HEK293 (cell line): ENCODE results near the gene CYP1A1.

ENCODE experiments used
- CTCF ChIA-PET: fragments of 350-600 bp; formaldehyde crosslinking; extraction: SDS; loops from one replicate; lab custom pipeline; 2021; ENCODE audit warnings: antibody characterized with exemption; lab: Yijun Ruan, JAX
- POLR2A ChIA-PET: fragments of 300-600 bp; formaldehyde crosslinking; extraction: SDS; loops from one replicate; lab custom pipeline; 2020; ENCODE audit warnings: antibody characterized with exemption, inconsistent platforms; lab: Yijun Ruan, JAX
- H3K27ac ChIP-seq: fragments of 200-500 bp; sonication (Bioruptor generic); 2 replicates; pipeline ENCODE4 v1.5.1; 2014; ENCODE audit warnings: low read depth, low read length, control low read depth, inconsistent platforms; ENCODE audit errors: extremely low read depth
- H3K36me3 ChIP-seq, 2 experiments: fragments of 200-500 bp in 1 of 2; sonication (Bioruptor generic) in 1 of 2; 1 replicate in 1 of 2; 2 replicates in 1 of 2; pipeline ENCODE4 v1.5.1; 2014 to 2017; ENCODE audit warnings: inconsistent platforms in 2 of 2, low read length in 2 of 2; ENCODE audit not compliant: control insufficient read depth in 2 of 2, insufficient read depth in 1 of 2
- H3K4me1 ChIP-seq: fragments of 200-500 bp; sonication (Bioruptor generic); 2 replicates; pipeline ENCODE4 v1.5.1; 2014; ENCODE audit warnings: mild to moderate bottlenecking, low read length, inconsistent platforms; ENCODE audit not compliant: control insufficient read depth, insufficient read depth
- H3K4me3 ChIP-seq: 2 replicates; pipeline ENCODE4 v1.5.1; 2011; ENCODE audit warnings: low read depth, mild to moderate bottlenecking, control low read depth, low read length, moderate library complexity
- H3K9me3 ChIP-seq: fragments of 200-500 bp; sonication (Bioruptor generic); 2 replicates; pipeline ENCODE4 v1.5.1; 2014; ENCODE audit warnings: low read depth, low read length, inconsistent platforms; ENCODE audit not compliant: control insufficient read depth, insufficient read depth
- BCL11B ChIP-seq: fragments of 450-650 bp; formaldehyde crosslinking; IDR thresholded peaks from 2 replicates; pipeline ENCODE4 v1.5.1; 2016; ENCODE audit warnings: low read depth, missing biosample characterization, missing genetic modification characterization
- BCL6B ChIP-seq: fragments of 450-650 bp; formaldehyde crosslinking; IDR thresholded peaks from 2 replicates; pipeline ENCODE4 v1.5.1; 2017; ENCODE audit warnings: missing biosample characterization, missing genetic modification characterization
- KLF7 ChIP-seq: fragments of 450-650 bp; formaldehyde crosslinking; IDR thresholded peaks from 2 replicates; pipeline ENCODE4 v1.5.1; 2016; ENCODE audit warnings: missing biosample characterization, missing genetic modification characterization, borderline replicate concordance
- MZF1 ChIP-seq: fragments of 450-650 bp; formaldehyde crosslinking; IDR thresholded peaks from 2 replicates; pipeline ENCODE4 v1.5.1; 2017; ENCODE audit warnings: missing biosample characterization, missing genetic modification characterization, borderline replicate concordance
- ZBTB21 ChIP-seq: fragments of 450-650 bp; formaldehyde crosslinking; IDR thresholded peaks from 2 replicates; pipeline ENCODE4 v1.5.1; 2017; ENCODE audit warnings: missing biosample characterization, missing genetic modification characterization
- ZIC2 ChIP-seq: fragments of 450-650 bp; formaldehyde crosslinking; IDR thresholded peaks from 2 replicates; pipeline ENCODE4 v1.5.1; 2016; ENCODE audit warnings: missing biosample characterization, missing genetic modification characterization
- ZNF133 ChIP-seq: fragments of 450-650 bp; formaldehyde crosslinking; IDR thresholded peaks from 2 replicates; pipeline ENCODE4 v1.5.1; 2016; ENCODE audit warnings: missing biosample characterization, missing genetic modification characterization
- ZNF155 ChIP-seq: fragments of 450-650 bp; formaldehyde crosslinking; IDR thresholded peaks from 2 replicates; pipeline ENCODE4 v1.5.1; 2016; ENCODE audit warnings: missing biosample characterization, missing genetic modification characterization
- ZNF211 ChIP-seq: fragments of 450-650 bp; formaldehyde crosslinking; IDR thresholded peaks from 2 replicates; pipeline ENCODE4 v1.5.1; 2016; ENCODE audit warnings: low read depth, missing biosample characterization, missing genetic modification characterization
- ZNF274 ChIP-seq, 2 experiments: fragments of 200-500 bp in 1 of 2; fragments of 450-650 bp in 1 of 2; sonication (Bioruptor generic) in 1 of 2; formaldehyde crosslinking in 1 of 2; IDR thresholded peaks; 2 replicates each; pipeline versions ENCODE4 v1.5.1 to v1.6.1; 2014 to 2016; ENCODE audit warnings: borderline replicate concordance in 1 of 2, inconsistent platforms in 1 of 2, low read length in 1 of 2, missing biosample characterization in 1 of 2, missing genetic modification characterization in 1 of 2
- ZNF341 ChIP-seq: fragments of 450-650 bp; formaldehyde crosslinking; IDR thresholded peaks from 2 replicates; pipeline ENCODE4; 2016; ENCODE audit warnings: low read depth, missing biosample characterization, missing genetic modification characterization
- ZNF362 ChIP-seq: fragments of 450-650 bp; formaldehyde crosslinking; IDR thresholded peaks from 2 replicates; pipeline ENCODE4 v1.5.1; 2016; ENCODE audit warnings: missing biosample characterization, missing genetic modification characterization
- ZNF530 ChIP-seq: fragments of 450-650 bp; formaldehyde crosslinking; IDR thresholded peaks from 2 replicates; pipeline ENCODE4 v1.5.1; 2016; ENCODE audit warnings: low read depth, missing biosample characterization, missing genetic modification characterization
- ZNF544 ChIP-seq: fragments of 450-650 bp; formaldehyde crosslinking; IDR thresholded peaks from 2 replicates; pipeline ENCODE4 v1.5.0; 2017; ENCODE audit warnings: missing biosample characterization, missing genetic modification characterization
- ZNF596 ChIP-seq: fragments of 450-650 bp; IDR thresholded peaks from 2 replicates; pipeline ENCODE4 v1.5.0; 2018; ENCODE audit warnings: missing biosample characterization, mild to moderate bottlenecking, missing genetic modification characterization, moderate library complexity
- ZNF621 ChIP-seq: fragments of 450-650 bp; formaldehyde crosslinking; IDR thresholded peaks from 2 replicates; pipeline ENCODE4 v1.5.1; 2017; ENCODE audit warnings: missing biosample characterization, missing genetic modification characterization
- ZNF623 ChIP-seq: fragments of 450-650 bp; formaldehyde crosslinking; IDR thresholded peaks from 2 replicates; pipeline ENCODE4 v1.5.1; 2016; ENCODE audit warnings: missing biosample characterization, missing genetic modification characterization
- ZNF629 ChIP-seq: fragments of 450-650 bp; formaldehyde crosslinking; IDR thresholded peaks from 2 replicates; pipeline ENCODE4 v1.5.1; 2017; ENCODE audit warnings: missing biosample characterization, missing genetic modification characterization
- ZNF704 ChIP-seq: fragments of 450-650 bp; formaldehyde crosslinking; IDR thresholded peaks from 2 replicates; pipeline ENCODE4 v1.5.1; 2016; ENCODE audit warnings: missing biosample characterization, missing genetic modification characterization

Gene CYP1A1

GRCh38 chr15:74767167-74768098 is 42.1 kb upstream of the CYP1A1 start:
- Histone ChIP-seq H3K4me3 (no peak overlapping the region), H3K27ac (no peak overlapping the region), H3K4me1 (no peaks in the 10 kb centered on the region), H3K9me3 (no peaks in the 10 kb centered on the region), H3K36me3 (no peaks in the 10 kb centered on the region)
- no peak for TF ChIP-seq ZNF544 (tag by site-specific recombination)
- no peak for TF ChIP-seq ZNF155 (tag by site-specific recombination)
- no peak for TF ChIP-seq ZNF704 (tag by site-specific recombination)
- peak; percentile 98 for TF ChIP-seq ZNF623
- no peak for TF ChIP-seq ZNF629
- no peak for TF ChIP-seq ZNF211 (tag by site-specific recombination)
- no peak for TF ChIP-seq ZNF341 (tag by site-specific recombination)
- peak; percentile 38 for TF ChIP-seq ZIC2 (tag by site-specific recombination)
- no peak for TF ChIP-seq ZNF133
- POLR2A ChIA-PET: interaction anchor here (1.5 to 1.6 kb wide), 2 partner anchors 131 to 137 kb away, joined by 5 to 10 read pairs; no protein-coding TSS in a partner anchor
- CTCF ChIA-PET: interaction anchor here (0.5 to 21.6 kb wide), 26 partner anchors 9 to 412 kb away, joined by 3 to 800 read pairs (median 8); partner anchors contain the start of genes CPLX3, CSK, CYP1A1 and CYP1A2

- ChIA-PET CTCF (interaction anchor here (0.7 to 21.6 kb wide), 5 partner anchors 8 to 436 kb away, joined by 3 to 800 read pairs (median 3); no protein-coding TSS in a partner anchor), POLR2A (interaction anchor here (0.5 kb wide), 1 partner anchor 9 kb away, joined by 5 read pairs; no protein-coding TSS in a partner anchor)
- no peak overlapping the region for H3K27ac ChIP-seq
Measured at GRCh38 chr15:74763416-74763815, 38.1 kb upstream of the CYP1A1 start.

GRCh38 chr15:74762791-74763150 is 37.4 kb upstream of the CYP1A1 start:
- Histone ChIP-seq H3K4me3 (no peak overlapping the region), H3K27ac (no peak overlapping the region), H3K4me1 (no peaks in the 10 kb centered on the region), H3K9me3 (no peaks in the 10 kb centered on the region), H3K36me3 (no peaks in the 10 kb centered on the region)
- no peak for TF ChIP-seq ZNF530 (tag by site-specific recombination)
- peak; percentile 37; the same call in 1 of the 2 replicates for TF ChIP-seq ZNF341 (tag by site-specific recombination)
- TF ChIP-seq ZNF596: no peak
- no peak for TF ChIP-seq ZNF274 (IDR thresholded peaks at IDR 0.05; ENCODE audit: low read length)
- no peak for TF ChIP-seq ZNF274 (tag by site-specific recombination; IDR thresholded peaks at IDR 0.05; ENCODE audit: borderline replicate concordance)
- POLR2A ChIA-PET: interaction anchor here (0.5 kb wide), 1 partner anchor 9 kb away, joined by 5 read pairs; no protein-coding TSS in a partner anchor
- CTCF ChIA-PET: interaction anchor here (0.7 to 21.6 kb wide), 5 partner anchors 8 to 437 kb away, joined by 3 to 800 read pairs (median 3); no protein-coding TSS in a partner anchor

More at GRCh38 chr15:74763416-74763815, 38.1 kb upstream of the CYP1A1 start:
- Histone ChIP-seq H3K4me1 (no peaks in the 10 kb centered on the region), H3K36me3 (no peaks in the 10 kb centered on the region), H3K9me3 (no peaks in the 10 kb centered on the region), H3K4me3 (no peak overlapping the region)
- TF ChIP-seq KLF7 (tag by site-specific recombination): no peak
- no peak for TF ChIP-seq ZNF362 (tag by site-specific recombination)
- TF ChIP-seq ZNF621 (tag by site-specific recombination): no peak
- no peak for TF ChIP-seq BCL6B (tag by site-specific recombination)
- TF ChIP-seq MZF1: no peak
- TF ChIP-seq BCL11B: no peak
- no peak for TF ChIP-seq ZBTB21 (tag by site-specific recombination)
